A673 (cell line): ENCODE results near the gene DMD.

Source experiments
- EZH2 ChIP-seq: fragments of 200-600 bp; sonication (generic); IDR thresholded peaks from 2 replicates; pipeline ENCODE4 v1.6.1; 2017; ENCODE audit warnings: borderline replicate concordance, low read depth, mild to moderate bottlenecking, mixed read lengths, antibody characterized with exemption, low read length; ENCODE audit not compliant: poor library complexity, severe bottlenecking
- TF ChIP-seq, protein P1 (sequence below): fragments of 300-800, 200-600 bp; sonication (generic); conservative IDR thresholded peaks from 2 replicates; pipeline ENCODE4 v1.5.1; 2017; ENCODE audit warnings: low read depth, mild to moderate bottlenecking, antibody characterized with exemption, low read length, moderate library complexity, mixed read lengths

- TF ChIP-seq, protein P1, sequence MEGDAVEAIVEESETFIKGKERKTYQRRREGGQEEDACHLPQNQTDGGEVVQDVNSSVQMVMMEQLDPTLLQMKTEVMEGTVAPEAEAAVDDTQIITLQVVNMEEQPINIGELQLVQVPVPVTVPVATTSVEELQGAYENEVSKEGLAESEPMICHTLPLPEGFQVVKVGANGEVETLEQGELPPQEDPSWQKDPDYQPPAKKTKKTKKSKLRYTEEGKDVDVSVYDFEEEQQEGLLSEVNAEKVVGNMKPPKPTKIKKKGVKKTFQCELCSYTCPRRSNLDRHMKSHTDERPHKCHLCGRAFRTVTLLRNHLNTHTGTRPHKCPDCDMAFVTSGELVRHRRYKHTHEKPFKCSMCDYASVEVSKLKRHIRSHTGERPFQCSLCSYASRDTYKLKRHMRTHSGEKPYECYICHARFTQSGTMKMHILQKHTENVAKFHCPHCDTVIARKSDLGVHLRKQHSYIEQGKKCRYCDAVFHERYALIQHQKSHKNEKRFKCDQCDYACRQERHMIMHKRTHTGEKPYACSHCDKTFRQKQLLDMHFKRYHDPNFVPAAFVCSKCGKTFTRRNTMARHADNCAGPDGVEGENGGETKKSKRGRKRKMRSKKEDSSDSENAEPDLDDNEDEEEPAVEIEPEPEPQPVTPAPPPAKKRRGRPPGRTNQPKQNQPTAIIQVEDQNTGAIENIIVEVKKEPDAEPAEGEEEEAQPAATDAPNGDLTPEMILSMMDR, result no peak
- TF ChIP-seq EZH2, result no peak
These were observed 1056.2 kb downstream of the DMD start for GRCh38 chrX:32155044-32155638.
